H1 (cell line): ENCODE measurements around the gene RGS16. TPM values are rescaled to one million over a fixed set of nuclear protein-coding genes. Genes with fewer than 3 reads are reported as not detected.

Experiments
- HDAC2 ChIP-seq, 2 experiments: fragments of 300-600 bp in 1 of 2; sonication (generic) in 1 of 2; IDR thresholded peaks; 2 replicates each; pipeline ENCODE4 v1.6.1; 2011 to 2012; ENCODE audit warnings: low read depth in 2 of 2, low read length in 2 of 2, mild to moderate bottlenecking in 2 of 2, moderate library complexity in 2 of 2, borderline replicate concordance in 1 of 2, inconsistent platforms in 1 of 2
- RFX5 ChIP-seq: IDR thresholded peaks from 2 replicates; pipeline ENCODE4 v1.6.1; 2011; ENCODE audit warnings: low read depth, low read length, improper control_type of control experiment, borderline replicate concordance
- YY1 ChIP-seq: IDR thresholded peaks from 2 replicates; pipeline ENCODE4 v1.6.1; 2011; ENCODE audit warnings: low read depth, mild to moderate bottlenecking, low read length
- polyA plus RNA-seq, 7 experiments: library from polyadenylated mRNA; depleted of rRNA in 3 of 7; stranded (reverse) in 5 of 7; unstranded in 2 of 7; fragments of >200 nt in 5 of 7; fragments of 200-250 nt in 2 of 7; gene quantifications; 1 replicate in 5 of 7; 2 replicates in 1 of 7; 4 replicates in 1 of 7; pipeline versions ENCODE4 v1.2.1 to v1.2.3, GENCODE V29; 2011 to 2013; ENCODE audit warnings: missing spikeins in 2 of 7, mixed read lengths in 2 of 7
- total RNA-seq: library from RNA; stranded (reverse); fragmentation: NEBNext Ultra II Directional; extraction: Animal tissue kit (Norgen Biotek cat#: 25700); gene quantifications from 2 replicates; pipeline ENCODE4 v1.2.1, GENCODE V29; 2021
- TF ChIP-seq, protein P1 (sequence below): IDR thresholded peaks from 2 replicates; pipeline ENCODE4 v1.6.1; 2011; ENCODE audit warnings: low read length, improper control_type of control experiment

Gene RGS16
- total and polyA plus RNA-seq, 2 of the 8 experiments (the other 6 are each of a cell fraction or from before 2014, with no cell fraction given) = 5.7 to 9.8 TPM

GRCh38 chr1:182565537-182565936 lies 38.7 kb downstream of the RGS16 start (continued):
- TF ChIP-seq YY1 (no peak), HDAC2 (IDR thresholded peaks at IDR 0.05; ENCODE audit: borderline replicate concordance in 1 of 2, low read depth in 2 of 2, low read length in 2 of 2) (no peak), RFX5 (no peak)
- TF ChIP-seq, protein P1, sequence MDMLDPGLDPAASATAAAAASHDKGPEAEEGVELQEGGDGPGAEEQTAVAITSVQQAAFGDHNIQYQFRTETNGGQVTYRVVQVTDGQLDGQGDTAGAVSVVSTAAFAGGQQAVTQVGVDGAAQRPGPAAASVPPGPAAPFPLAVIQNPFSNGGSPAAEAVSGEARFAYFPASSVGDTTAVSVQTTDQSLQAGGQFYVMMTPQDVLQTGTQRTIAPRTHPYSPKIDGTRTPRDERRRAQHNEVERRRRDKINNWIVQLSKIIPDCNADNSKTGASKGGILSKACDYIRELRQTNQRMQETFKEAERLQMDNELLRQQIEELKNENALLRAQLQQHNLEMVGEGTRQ = no peak
